OCI-LY1 (cell line): ENCODE measurements around the gene TUBA3C.

Source experiments
- H2AFZ ChIP-seq: fragments of 200-600 bp; sonication (generic), shearing (Covaris generic); 2 replicates; pipeline ENCODE4 v1.6.0; 2014; ENCODE audit warnings: antibody characterized with exemption, mild to moderate bottlenecking, low read length
- H3F3A ChIP-seq: fragments of 200-600 bp; sonication (generic), shearing (Covaris generic); 2 replicates; pipeline ENCODE4 v1.6.0; 2014; ENCODE audit warnings: mild to moderate bottlenecking, antibody characterized with exemption, low read length, moderate library complexity; ENCODE audit not compliant: insufficient read depth
- H3K27ac ChIP-seq: fragments of 200-600 bp; sonication (generic); 2 replicates; pipeline ENCODE4 v1.5.1; 2014; ENCODE audit warnings: low read length, mixed run types, mild to moderate bottlenecking, low read depth; ENCODE audit not compliant: poor library complexity, severe bottlenecking
- H3K27me3 ChIP-seq: fragments of 200-600 bp; sonication (generic); 2 replicates; pipeline ENCODE4 v1.6.0; 2014; ENCODE audit warnings: antibody characterized with exemption, mild to moderate bottlenecking, low read length, moderate library complexity; ENCODE audit not compliant: insufficient read depth
- H3K36me3 ChIP-seq: fragments of 200-600 bp; sonication (generic); 2 replicates; pipeline ENCODE4 v1.6.1; 2014; ENCODE audit warnings: mild to moderate bottlenecking, antibody characterized with exemption, low read length, moderate library complexity, mixed read lengths; ENCODE audit not compliant: insufficient read depth
- H3K4me1 ChIP-seq: fragments of 200-600 bp; sonication (generic); 2 replicates; pipeline ENCODE4 v1.5.1; 2014; ENCODE audit warnings: mild to moderate bottlenecking, low read length, moderate library complexity; ENCODE audit not compliant: insufficient read depth, severe bottlenecking
- H3K4me2 ChIP-seq: fragments of 200-600 bp; sonication (generic), shearing (Covaris generic); 2 replicates; pipeline ENCODE4 v1.6.1; 2014; ENCODE audit warnings: low read length
- H3K4me3 ChIP-seq: fragments of 200-600 bp; sonication (generic); 2 replicates; pipeline ENCODE4 v1.5.1; 2014; ENCODE audit warnings: low read length, low read depth, mild to moderate bottlenecking, mixed read lengths; ENCODE audit not compliant: poor library complexity, severe bottlenecking
- H3K79me2 ChIP-seq: fragments of 200-600 bp; shearing (Covaris generic); 2 replicates; pipeline ENCODE4 v1.6.1; 2016; ENCODE audit warnings: mixed run types, low read length, mixed read lengths; ENCODE audit not compliant: insufficient read depth
- H3K9ac ChIP-seq: fragments of 200-600 bp; sonication (generic), shearing (Covaris generic); 2 replicates; pipeline ENCODE4 v1.6.1; 2014; ENCODE audit warnings: mild to moderate bottlenecking, low read length, mixed read lengths
- H3K9me2 ChIP-seq: fragments of 200-600 bp; sonication (generic), shearing (Covaris generic); 2 replicates; pipeline ENCODE4 v1.6.1; 2014; ENCODE audit warnings: low read depth, mild to moderate bottlenecking, low read length, mixed read lengths
- H3K9me3 ChIP-seq: fragments of 200-600 bp; shearing (Covaris generic); 2 replicates; pipeline ENCODE4 v1.6.1; 2014; ENCODE audit warnings: low read length, mixed read lengths
- H4K20me1 ChIP-seq: fragments of 200-600 bp; sonication (generic), shearing (Covaris generic); 2 replicates; pipeline ENCODE4 v1.6.0; 2016; ENCODE audit warnings: mild to moderate bottlenecking, low read length; ENCODE audit not compliant: insufficient read depth
- EZH2 ChIP-seq: fragments of 200-600 bp; sonication (generic), shearing (Covaris generic); IDR thresholded peaks from 2 replicates; pipeline ENCODE4 v1.8.0; 2017; ENCODE audit warnings: borderline replicate concordance, mixed run types, mild to moderate bottlenecking, antibody characterized with exemption, low read length, moderate library complexity, mixed read lengths
- TF ChIP-seq, protein P1 (sequence below): fragments of 200-600 bp; sonication (generic), shearing (Covaris generic); IDR thresholded peaks from 2 replicates; pipeline ENCODE4 v1.5.1; 2017; ENCODE audit warnings: mild to moderate bottlenecking, antibody characterized with exemption, low read length, moderate library complexity, mixed read lengths

TUBA3C gene

DNA sequence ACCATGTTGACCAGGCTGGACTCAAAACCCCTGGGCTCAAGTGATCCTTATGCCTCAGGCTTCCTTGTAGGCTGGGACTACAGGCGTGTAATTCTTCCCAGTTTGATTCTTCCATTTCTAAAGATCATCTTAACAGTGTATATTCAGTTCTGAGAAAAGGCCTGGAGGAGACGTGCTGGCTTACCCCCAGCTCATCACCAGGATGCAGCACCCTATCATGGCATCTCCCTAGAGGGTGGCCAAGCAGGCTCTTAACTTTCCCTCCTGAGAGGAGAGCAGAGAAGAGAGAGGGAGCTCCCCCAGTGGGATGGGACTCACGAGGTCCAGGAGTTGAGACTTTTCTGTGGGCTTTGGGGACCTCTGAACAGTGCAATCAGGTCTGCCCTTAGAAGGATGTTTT is 2.1 kb upstream of the TUBA3C start:
- H3K9me2 ChIP-seq, result no peaks in the 10 kb centered on the region
- no peak overlapping the region for H2AFZ ChIP-seq
- H3K4me3 ChIP-seq, result no peak overlapping the region
- no peaks in the 10 kb centered on the region for H3F3A ChIP-seq
- H3K27me3 ChIP-seq, result no peaks in the 10 kb centered on the region
- no peaks in the 10 kb centered on the region for H3K36me3 ChIP-seq
- no peak overlapping the region for H3K4me2 ChIP-seq
- no peaks in the 10 kb centered on the region for H3K9me3 ChIP-seq
- no peaks in the 10 kb centered on the region for H3K4me1 ChIP-seq
- no peak overlapping the region for H3K27ac ChIP-seq
- H3K9ac ChIP-seq, result no peak overlapping the region
- TF ChIP-seq, protein P1, sequence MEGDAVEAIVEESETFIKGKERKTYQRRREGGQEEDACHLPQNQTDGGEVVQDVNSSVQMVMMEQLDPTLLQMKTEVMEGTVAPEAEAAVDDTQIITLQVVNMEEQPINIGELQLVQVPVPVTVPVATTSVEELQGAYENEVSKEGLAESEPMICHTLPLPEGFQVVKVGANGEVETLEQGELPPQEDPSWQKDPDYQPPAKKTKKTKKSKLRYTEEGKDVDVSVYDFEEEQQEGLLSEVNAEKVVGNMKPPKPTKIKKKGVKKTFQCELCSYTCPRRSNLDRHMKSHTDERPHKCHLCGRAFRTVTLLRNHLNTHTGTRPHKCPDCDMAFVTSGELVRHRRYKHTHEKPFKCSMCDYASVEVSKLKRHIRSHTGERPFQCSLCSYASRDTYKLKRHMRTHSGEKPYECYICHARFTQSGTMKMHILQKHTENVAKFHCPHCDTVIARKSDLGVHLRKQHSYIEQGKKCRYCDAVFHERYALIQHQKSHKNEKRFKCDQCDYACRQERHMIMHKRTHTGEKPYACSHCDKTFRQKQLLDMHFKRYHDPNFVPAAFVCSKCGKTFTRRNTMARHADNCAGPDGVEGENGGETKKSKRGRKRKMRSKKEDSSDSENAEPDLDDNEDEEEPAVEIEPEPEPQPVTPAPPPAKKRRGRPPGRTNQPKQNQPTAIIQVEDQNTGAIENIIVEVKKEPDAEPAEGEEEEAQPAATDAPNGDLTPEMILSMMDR, result no peak
- TF ChIP-seq EZH2, result no peak
- H4K20me1 ChIP-seq, result no peaks in the 10 kb centered on the region
- no peaks in the 10 kb centered on the region for H3K79me2 ChIP-seq

DNA sequence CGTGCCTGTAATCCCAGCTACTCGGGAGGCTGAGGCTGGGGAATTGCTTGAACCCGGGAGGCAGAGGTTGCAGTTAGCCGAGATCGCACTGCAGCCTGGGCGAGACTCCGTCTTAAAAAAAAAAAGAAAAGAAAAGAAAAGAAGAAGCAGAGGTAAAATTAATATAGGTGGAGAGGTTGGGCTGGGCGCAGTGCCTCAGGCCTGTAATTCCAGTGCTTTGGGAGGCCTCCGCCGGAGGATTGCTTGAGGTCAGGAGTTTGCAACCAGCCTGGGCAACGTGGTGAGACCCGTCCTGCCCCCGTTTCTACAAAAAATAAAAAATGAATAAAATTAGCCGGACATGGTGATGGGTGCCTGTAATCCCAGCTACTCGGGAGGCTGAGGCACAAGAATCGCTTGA is 912 bp upstream of the TUBA3C start:
- Histone ChIP-seq H4K20me1 (no peaks in the 10 kb centered on the region), H3K79me2 (no peaks in the 10 kb centered on the region), H3K4me2 (no peak overlapping the region), H3K9ac (no peak overlapping the region), H3K9me3 (no peaks in the 10 kb centered on the region), H3K36me3 (no peaks in the 10 kb centered on the region), H3K4me1 (no peaks in the 10 kb centered on the region), H2AFZ (no peak overlapping the region), H3K27ac (no peak overlapping the region), H3K27me3 (no peaks in the 10 kb centered on the region), H3F3A (no peaks in the 10 kb centered on the region), H3K4me3 (no peak overlapping the region), H3K9me2 (no peaks in the 10 kb centered on the region)
- no peak for TF ChIP-seq EZH2
- TF ChIP-seq, protein P1, result no peak

DNA sequence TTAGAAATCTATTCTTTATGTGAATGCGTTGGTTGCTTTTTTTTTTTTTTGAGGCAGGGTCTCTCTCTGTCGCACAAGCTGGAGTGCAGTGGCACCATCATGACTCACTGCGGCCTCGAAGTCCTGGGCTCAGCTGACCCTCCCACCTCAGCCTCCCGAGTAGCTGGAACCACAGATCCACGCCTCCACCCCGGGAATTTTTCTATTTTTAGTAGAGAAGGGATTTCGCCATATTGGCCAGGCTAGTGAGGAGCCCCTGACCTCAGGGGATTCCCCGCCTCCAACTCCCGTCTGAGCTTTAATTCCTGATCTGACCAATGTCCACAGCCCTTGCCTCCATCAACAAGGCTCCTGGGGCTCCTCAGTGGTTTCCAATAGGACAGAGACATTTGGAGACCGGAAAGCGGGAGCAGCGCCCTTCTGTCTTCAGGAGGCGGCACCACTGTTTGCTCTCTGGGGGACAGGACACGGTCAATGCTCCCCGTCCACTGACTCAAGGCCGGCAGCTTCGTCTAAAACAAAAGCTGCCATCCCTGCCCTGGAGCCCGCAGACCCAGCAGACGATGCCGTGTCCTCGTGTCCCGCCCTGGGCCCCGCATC is 503 bp downstream of the TUBA3C start:
- H3K4me3 ChIP-seq, result no peak overlapping the region
- no peak overlapping the region for H3K9ac ChIP-seq
- no peaks in the 10 kb centered on the region for H3K9me2 ChIP-seq
- no peaks in the 10 kb centered on the region for H3K9me3 ChIP-seq
- H3K27me3 ChIP-seq, result no peaks in the 10 kb centered on the region
- no peaks in the 10 kb centered on the region for H3K4me1 ChIP-seq
- H4K20me1 ChIP-seq, result no peaks in the 10 kb centered on the region
- no peak overlapping the region for H3K4me2 ChIP-seq
- H3K79me2 ChIP-seq, result no peaks in the 10 kb centered on the region
- TF ChIP-seq EZH2, result no peak
- TF ChIP-seq, protein P1, result no peak
- H2AFZ ChIP-seq, result no peak overlapping the region
- no peaks in the 10 kb centered on the region for H3F3A ChIP-seq
- H3K36me3 ChIP-seq, result no peaks in the 10 kb centered on the region
- no peak overlapping the region for H3K27ac ChIP-seq
